Stimulated activated CD8-positive, alpha-beta memory T cell treated with anti-CD3 and anti-CD28 coated beads, Interleukin-15, amount 100 ng/mL, for 1 hour (primary cell): Measurements from ENCODE around the gene ICAM5.
"Not testable (repeated sequence)": the region's sequence is repeated elsewhere in the genome, so short reads cannot be mapped to it uniquely, and the experiment has no call there.

ENCODE experiments used
- DNase-seq: peaks from one replicate; pipeline ENCODE4 v3.0.0-alpha.2; 2020; ENCODE audit warnings: low read depth

ICAM5 gene

GRCh38 chr19:10320602-10321416 lies 31.1 kb downstream of the ICAM5 start:
- no peak for DNase-seq

DNA sequence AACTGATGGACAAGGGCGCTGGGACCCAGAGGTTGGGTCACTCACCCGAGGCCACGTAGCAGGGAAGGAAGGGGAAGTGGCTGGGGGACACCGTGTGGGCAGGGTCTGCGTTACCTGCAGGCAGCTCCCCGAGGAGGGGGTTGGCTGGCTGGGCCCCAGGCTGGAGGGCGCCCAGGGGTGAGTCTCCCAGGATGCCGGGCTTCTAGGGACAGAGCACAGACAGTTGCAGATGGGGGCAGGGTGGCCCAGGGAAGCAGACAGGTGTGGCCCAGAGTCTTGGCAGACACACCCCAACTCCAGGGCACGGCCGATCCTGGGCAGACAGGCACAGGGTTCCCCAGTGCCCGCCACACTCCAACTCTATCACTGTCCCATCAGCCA lies 31.7 kb downstream of the ICAM5 start:
- no peak for DNase-seq

DNA sequence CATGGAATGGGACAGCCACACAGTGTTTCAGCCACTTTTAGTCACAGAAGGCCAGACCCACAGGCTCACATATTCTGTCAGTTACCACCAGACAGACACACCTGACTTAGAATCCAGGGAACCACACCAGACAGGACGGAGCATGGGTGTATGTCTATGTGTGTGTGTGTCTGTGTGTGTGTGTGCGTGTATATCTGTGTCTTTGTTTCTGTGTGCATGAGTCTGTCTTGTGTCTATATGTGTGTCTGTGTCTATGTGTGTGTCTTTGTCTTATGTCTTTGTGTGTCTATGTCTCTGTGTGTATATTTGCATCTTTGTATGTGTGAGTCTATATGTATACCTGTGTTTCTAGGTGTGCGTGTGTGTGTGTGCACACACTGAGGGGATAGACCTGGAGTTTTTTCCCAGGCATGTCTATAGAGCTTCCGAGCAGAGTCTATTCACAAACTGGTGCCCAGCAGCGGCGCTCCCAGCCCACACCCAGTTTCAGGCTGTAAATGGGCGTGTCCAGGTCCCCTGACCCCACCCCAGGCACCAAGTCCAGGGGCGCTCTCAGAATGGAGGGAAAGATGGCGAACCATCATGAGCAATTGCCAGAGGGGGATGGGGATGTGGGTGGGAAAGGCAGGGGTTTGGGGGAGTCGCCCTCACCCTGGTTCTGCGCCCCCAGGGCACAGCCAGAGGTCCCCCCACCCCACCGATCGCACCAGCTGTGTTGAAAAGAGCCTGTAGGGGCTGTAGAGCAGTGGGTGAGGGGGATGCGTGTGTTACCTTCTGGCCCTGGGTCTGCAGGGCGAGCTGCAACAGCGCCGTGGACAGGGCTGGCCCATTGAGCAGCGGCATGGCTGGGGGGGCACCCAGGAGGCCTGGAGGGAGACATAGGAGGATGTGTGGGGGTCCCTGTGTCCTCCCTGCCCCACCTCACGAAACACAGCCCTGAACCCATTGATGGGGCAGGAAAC lies 32.4 kb downstream of the ICAM5 start:
- no peak for DNase-seq

- DNase-seq, result no peak
Observed at GRCh38 chr19:10325732-10326131, 36.0 kb downstream of the ICAM5 start.

GRCh38 chr19:10327793-10328192 lies 38.0 kb downstream of the ICAM5 start:
- DNase-seq, result no peak

DNA sequence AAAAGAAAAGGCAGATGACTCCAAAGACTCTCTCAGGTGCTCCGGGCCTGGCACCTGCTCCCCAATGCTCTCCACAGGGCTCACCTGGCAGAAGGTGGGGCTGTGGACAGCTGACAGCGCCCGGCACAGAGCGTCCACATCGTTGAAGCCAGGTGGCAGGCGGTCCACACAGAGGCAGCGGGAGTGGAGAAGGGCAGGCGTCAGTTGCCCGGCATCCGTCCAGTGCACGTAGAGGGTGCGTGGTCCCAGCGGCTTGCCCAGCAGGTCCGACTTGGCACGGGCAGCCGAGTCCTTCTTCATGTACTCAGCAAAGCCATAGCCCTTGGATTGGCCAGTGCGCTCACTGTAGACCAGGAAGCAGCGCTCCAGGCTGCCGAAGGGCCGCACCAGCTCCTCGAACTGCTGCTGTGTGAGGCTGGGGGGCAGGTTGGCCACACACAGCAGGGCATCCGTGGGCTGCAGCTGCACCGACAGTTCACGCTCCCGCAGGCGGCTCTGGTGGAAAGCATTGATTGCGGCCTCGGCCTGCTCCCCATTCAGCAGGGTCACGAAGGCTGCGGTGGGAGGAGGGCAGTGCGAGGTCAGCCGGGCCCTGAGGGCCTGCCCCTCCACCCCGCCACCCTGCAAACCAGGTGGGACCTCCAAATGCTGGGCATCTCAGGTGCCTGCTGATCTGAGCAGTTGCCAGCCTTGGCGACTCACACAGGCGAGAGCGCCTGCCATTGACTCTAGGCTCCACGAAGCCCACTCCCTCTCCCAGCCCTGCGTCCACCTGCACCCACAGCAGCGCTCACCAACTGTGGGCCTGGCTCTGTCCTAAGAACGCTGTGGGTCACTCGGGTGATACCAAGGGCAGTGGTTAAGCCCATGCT lies 39.0 kb downstream of the ICAM5 start:
- DNase-seq, result no peak

DNA sequence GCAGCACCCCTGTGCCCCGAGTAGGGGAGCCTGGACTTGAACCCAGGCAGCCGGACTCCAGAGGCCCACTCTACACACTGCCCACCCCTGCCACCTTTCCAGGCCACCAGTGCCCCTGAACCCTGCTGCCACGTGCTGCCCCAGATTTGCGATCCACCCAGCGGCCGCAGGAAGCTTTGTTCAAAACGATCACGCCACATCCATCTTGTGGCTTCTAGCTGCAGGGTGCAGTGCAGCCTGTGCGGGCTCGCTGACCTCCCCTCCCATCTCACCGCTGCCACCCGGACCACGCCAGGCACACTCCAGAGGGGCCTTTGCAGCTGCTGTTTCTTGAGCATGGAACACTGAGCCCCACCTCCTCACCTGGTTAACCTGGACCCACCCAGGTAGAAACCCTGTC lies 39.8 kb downstream of the ICAM5 start:
- DNase-seq, result no peak

DNA sequence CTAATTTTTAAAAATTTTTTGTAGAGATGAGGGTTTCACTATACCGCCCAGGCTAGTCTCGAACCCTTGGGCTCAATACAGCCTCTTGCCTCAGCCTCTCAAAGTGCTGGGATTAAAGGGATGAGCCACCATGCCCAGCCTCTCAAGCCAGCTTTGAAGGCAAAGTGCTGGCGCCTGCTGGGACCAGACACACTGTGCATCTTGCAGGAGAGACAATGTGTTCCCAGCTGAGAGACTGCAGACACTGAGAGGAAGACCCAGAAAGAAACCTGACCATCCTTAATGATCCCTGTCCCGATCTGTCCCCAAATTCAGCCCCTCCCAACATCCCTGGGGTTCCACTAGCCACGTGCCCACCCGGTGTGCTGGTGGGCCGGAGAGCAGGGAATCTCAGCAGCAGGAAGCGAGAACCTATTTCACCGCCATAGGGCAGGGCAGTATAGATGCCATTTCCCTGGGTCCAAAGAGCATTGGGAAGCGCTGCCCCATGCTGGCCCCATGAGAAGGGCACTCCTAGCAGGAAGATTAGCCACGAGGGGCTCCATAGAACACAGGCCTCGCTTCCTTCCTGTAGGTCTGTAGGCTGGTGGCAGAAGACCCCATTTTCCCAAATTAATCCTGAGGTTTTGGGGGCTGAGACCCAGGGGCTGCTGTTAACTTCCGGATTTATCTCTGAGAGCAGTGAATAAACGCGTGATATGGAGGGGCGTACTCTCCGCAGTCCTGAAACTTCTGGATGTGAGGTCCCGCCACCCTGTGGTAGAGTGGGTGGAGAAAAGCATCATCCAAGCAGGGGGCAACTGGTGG lies 42.6 kb downstream of the ICAM5 start:
- no peak for DNase-seq

DNA sequence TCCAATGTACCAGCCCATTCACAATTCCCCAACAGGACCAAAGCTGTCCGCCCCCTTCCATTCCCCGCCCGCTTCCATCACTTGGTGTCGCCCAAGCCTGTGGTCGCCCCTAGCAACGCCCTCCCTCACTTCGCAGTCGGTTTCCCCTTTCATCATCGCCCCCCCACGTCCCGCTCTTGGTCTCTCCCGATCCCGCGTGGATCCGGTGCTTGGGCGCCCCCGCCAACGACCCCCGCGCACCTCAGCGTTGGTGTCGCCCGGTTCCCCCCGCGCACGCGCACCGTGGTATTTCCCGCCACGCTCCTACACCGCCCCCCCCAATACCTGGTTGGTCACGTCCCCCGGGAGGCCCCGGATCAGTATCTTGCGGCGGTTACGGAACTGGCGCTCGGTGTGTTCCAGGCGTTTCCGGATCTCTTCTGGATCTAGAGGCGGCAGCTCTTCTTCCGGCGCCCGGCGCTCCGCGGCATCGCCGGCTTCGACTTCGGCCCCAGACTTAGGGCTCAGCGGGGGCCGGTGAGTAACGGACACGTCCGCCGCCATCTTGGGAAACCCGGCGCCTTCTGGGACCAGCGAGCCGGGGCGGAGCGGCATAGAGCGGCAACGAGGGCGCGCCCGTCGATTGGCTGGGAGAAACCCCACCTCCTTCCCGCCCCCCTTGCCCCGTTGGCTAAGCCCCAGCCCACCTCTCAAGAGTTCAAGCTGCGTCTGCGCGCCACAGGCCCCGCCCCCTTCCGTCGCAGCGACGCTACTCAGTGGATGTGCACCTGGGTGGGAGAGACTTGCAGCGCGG lies 43.4 kb downstream of the ICAM5 start, which contains the start of gene RAVER1:
RAVER1 (minus strand) TSS at position 565 of the 793 bp plus-strand sequence; CDS start at position 543, 22 bp downstream.
- peak; percentile 95 for DNase-seq

GRCh38 chr19:10333758-10334587 lies 44.2 kb downstream of the ICAM5 start:
- DNase-seq, result no peak

- DNase-seq, result no peak
Observed at GRCh38 chr19:10334588-10335351, 45.0 kb downstream of the ICAM5 start.

- no peak for DNase-seq
Observed at GRCh38 chr19:10335352-10335985, 45.7 kb downstream of the ICAM5 start.

DNA sequence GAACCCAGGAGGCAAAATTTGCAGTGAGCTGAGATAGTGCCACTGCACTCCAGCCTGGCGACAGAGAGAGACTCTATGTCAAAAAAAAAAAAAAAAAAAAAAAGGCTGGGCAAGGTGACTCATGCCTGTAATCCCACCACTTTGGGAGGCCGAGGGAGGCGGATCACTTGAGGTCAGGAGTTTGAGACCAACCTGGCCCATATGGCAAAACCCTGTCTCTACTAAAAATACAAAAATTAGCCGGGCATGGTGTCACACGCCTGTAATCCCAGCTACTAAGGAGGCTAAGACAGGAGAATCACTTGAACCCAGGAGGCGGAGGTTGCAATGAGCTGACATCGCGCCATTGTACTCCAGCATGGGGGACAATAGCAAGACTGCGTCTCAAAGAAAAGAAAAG lies 47.0 kb downstream of the ICAM5 start:
- not testable (repeated sequence) for DNase-seq

- DNase-seq, result no peak
Observed at GRCh38 chr19:10338940-10339339, 49.2 kb downstream of the ICAM5 start.

DNA sequence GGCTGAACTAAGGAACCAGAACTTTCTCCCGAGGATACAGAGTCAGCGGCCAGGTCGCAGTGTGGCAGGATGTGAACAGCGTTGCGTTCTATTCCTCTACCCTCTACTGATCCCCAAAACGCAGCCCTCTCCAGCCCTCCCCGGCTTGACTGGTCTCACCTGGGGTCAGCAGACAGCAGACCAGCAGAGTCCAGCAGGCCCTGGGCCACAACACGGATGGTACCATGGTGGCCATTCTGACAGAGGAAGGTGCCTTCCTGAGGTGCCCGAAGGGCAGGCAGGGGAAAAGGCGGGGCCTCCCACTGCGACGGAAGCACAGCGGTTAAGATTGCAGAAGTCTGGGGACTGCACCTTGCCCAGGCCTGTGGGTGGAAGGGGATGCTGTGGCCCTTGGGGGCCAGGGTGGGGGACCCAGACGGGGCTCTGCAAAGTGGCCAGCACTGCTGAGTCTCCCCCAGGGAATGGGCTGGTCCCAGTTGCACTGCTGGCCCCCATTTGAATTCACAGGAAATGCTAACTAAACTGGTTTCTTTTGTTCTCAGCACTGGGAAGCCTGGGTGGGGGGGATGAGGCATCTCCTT lies 49.7 kb downstream of the ICAM5 start, which contains the start of gene ICAM3:
ICAM3 (minus strand) TSS at position 245 of the 581 bp plus-strand sequence; CDS start at position 235, 10 bp downstream.
- DNase-seq, result peak; percentile 34

- no peak for DNase-seq
Observed at GRCh38 chr19:10339977-10340376, 50.2 kb downstream of the ICAM5 start.

DNA sequence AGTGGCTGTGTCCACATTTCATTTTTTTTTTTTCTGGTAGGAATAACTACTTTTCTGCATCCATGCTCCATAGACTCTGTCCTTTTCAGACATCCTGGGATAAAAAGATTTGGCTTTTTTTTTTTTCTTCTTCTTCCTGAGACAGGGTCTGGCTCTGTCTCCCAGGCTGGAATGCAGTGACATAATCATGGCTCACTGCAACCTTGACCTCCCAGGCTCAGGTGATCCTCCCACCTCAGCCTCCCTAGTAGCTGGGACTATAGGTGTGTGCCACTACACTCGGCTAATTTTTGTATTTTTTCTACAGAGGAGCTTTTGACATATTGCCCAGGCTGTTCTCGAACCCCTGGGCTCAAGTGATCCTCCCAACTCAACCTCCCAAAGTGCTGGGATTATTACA lies 53.7 kb downstream of the ICAM5 start:
- no peak for DNase-seq
